ENCODE data around the gene IGF2BP2. TPM values are rescaled to one million over a fixed set of nuclear protein-coding genes. Genes with fewer than 3 reads are reported as not detected.

IGF2BP2 gene
- total RNA-seq, result 10 to 100 TPM in 2 of 4 donors, 1 to 10 TPM in 2; 5.1 to 29.8 (median 9.3) TPM

- TF ChIP-seq, protein P1, sequence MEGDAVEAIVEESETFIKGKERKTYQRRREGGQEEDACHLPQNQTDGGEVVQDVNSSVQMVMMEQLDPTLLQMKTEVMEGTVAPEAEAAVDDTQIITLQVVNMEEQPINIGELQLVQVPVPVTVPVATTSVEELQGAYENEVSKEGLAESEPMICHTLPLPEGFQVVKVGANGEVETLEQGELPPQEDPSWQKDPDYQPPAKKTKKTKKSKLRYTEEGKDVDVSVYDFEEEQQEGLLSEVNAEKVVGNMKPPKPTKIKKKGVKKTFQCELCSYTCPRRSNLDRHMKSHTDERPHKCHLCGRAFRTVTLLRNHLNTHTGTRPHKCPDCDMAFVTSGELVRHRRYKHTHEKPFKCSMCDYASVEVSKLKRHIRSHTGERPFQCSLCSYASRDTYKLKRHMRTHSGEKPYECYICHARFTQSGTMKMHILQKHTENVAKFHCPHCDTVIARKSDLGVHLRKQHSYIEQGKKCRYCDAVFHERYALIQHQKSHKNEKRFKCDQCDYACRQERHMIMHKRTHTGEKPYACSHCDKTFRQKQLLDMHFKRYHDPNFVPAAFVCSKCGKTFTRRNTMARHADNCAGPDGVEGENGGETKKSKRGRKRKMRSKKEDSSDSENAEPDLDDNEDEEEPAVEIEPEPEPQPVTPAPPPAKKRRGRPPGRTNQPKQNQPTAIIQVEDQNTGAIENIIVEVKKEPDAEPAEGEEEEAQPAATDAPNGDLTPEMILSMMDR (IDR thresholded peaks at IDR 0.05), result no peak
- no peak for TF ChIP-seq POLR2A (IDR thresholded peaks at IDR 0.05)
- intact Hi-C loops (cut with DNase I; ENCODE audit: low total_unique reads), result no loop called here
- peak within 1 kb of the TSS; percentile 69 for H3K4me3 ChIP-seq (ENCODE audit: low read depth, poor library complexity, severe bottlenecking)
- 1% methylated on average over 13 to 62 of the region's 96 CpGs for WGBS, 2 donors
- DNase-seq (ENCODE audit: low spot score in 2 of 2), result peak; percentile 45 to 93
These were observed at the start of gene IGF2BP2 for GRCh38 chr3:185825006-185825638. Gene IGF2BP2 (minus strand): TSS chr3:185825042. CDS start chr3:185824960, 82 bp downstream.

GRCh38 chr3:185874119-185874518, 49.3 kb upstream of the IGF2BP2 start:
- 63 to 68% methylated on average over 9 of the region's 9 CpGs for WGBS, 2 donors
- TF ChIP-seq, protein P1 (IDR thresholded peaks at IDR 0.05), result no peak
- no peak for TF ChIP-seq POLR2A (IDR thresholded peaks at IDR 0.05)
- intact Hi-C loops (cut with DNase I; ENCODE audit: low total_unique reads), result no loop called here

DNA sequence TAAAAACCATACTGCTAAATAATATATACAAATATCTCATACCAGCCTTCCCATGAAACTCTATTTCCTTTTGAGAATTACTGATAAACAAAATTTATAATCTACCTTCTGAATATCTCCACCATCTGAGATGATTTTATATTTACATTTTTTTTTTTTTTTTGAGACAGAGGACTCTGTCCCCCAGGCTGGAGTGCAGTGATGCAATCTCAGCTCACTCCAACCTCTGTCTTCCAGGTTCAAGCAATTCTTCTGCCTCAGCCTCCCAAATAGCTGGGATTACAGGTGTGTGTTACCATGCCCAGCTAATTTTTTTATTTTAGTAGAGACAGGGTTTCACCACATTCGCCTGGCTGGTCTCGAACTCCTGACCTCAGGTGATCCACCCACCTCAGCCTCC, 42.8 kb upstream of the IGF2BP2 start:
- TF ChIP-seq, protein P1 (IDR thresholded peaks at IDR 0.05), result no peak
- TF ChIP-seq POLR2A (IDR thresholded peaks at IDR 0.05), result no peak
- DNase-seq (ENCODE audit: low spot score in 2 of 2), result no peak
- no peak overlapping the region for H3K4me3 ChIP-seq (ENCODE audit: low read depth, poor library complexity, severe bottlenecking)
- WGBS, 2 donors, result 89 to 91% methylated on average over 2 of the region's 2 CpGs
- intact Hi-C loops (cut with DNase I; ENCODE audit: low total_unique reads), result no loop called here

More at GRCh38 chr3:185874119-185874518, 49.3 kb upstream of the IGF2BP2 start:
- DNase-seq (ENCODE audit: low spot score in 2 of 2), result no peak
- H3K4me3 ChIP-seq (ENCODE audit: low read depth, poor library complexity, severe bottlenecking), result no peak overlapping the region

DNA sequence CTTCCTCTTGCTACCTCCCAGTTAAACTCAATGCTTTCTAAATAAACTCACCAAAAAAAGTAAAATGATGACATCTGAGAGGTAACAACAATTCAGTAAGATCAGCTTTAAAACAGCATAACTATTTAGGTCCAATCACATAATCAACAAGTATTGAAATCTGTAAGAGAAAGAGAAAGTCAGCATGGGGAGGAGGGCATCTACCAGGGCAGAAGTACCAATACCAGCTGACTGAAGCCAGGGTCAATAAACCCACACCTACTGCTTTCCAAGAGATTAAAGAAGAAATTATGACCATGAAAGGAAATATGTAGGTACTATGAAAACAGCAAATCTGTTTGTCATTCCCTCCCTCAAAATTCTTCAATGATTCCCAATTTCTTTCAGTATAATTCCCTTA, 42.2 kb upstream of the IGF2BP2 start:
- no peak overlapping the region for H3K4me3 ChIP-seq (ENCODE audit: low read depth, poor library complexity, severe bottlenecking)
- TF ChIP-seq POLR2A (IDR thresholded peaks at IDR 0.05), result no peak
- TF ChIP-seq, protein P1 (IDR thresholded peaks at IDR 0.05), result no peak
- no peak for DNase-seq (ENCODE audit: low spot score in 2 of 2)
- intact Hi-C loops (cut with DNase I; ENCODE audit: low total_unique reads), result no loop called here

GRCh38 chr3:185866555-185866954, 41.7 kb upstream of the IGF2BP2 start:
- TF ChIP-seq, protein P1 (IDR thresholded peaks at IDR 0.05), result no peak
- TF ChIP-seq POLR2A (IDR thresholded peaks at IDR 0.05), result no peak
- no peak overlapping the region for H3K4me3 ChIP-seq (ENCODE audit: low read depth, poor library complexity, severe bottlenecking)
- no peak for DNase-seq (ENCODE audit: low spot score in 2 of 2)
- intact Hi-C loops (cut with DNase I; ENCODE audit: low total_unique reads), result no loop called here
- 91 to 94% methylated on average over 1 of the region's 1 CpG for WGBS, 2 donors

- no peak for DNase-seq (ENCODE audit: low spot score in 2 of 2)
- intact Hi-C loops (cut with DNase I; ENCODE audit: low total_unique reads), result no loop called here
- 43 to 47% methylated on average over 1 of the region's 1 CpG for WGBS, 2 donors
- TF ChIP-seq, protein P1 (IDR thresholded peaks at IDR 0.05), result no peak
- no peak for TF ChIP-seq POLR2A (IDR thresholded peaks at IDR 0.05)
- no peak overlapping the region for H3K4me3 ChIP-seq (ENCODE audit: low read depth, poor library complexity, severe bottlenecking)
These were observed 40.4 kb upstream of the IGF2BP2 start for GRCh38 chr3:185865247-185865646.

Data from lower leg skin (tissue), 4 donors.